Measurements from ENCODE around the gene NDUFAF5. TPM values are rescaled to one million over a fixed set of nuclear protein-coding genes. Genes with fewer than 3 reads are reported as not detected.
A peak's percentile ranks its signal among the peaks of the same experiment; 100 is the strongest.

NDUFAF5 gene
- total and polyA plus RNA-seq, 9 donors, result 5.0 to 23.4 (median 16.8) TPM

- DNase-seq, result peak in 1 of 5 donors; percentile 18
- H3K9me3 ChIP-seq, result no peaks in the 10 kb centered on the region
- WGBS, 3 donors, result 6 to 10% (median 7%) methylated on average over 5 of the region's 5 CpGs
- intact Hi-C loops (cut with DNase I), result no loop called here
- no peak overlapping the region for H3K4me3 ChIP-seq
- H3K27me3 ChIP-seq, result no peaks in the 10 kb centered on the region
- TF ChIP-seq CTCF (IDR thresholded peaks at IDR 0.05), result no peak
- no peak for TF ChIP-seq EP300 (IDR thresholded peaks at IDR 0.05)
- no peaks in the 10 kb centered on the region for H3K36me3 ChIP-seq
- H3K27ac ChIP-seq, result no peak overlapping the region
- peaks cover 6% of the 10 kb centered on the region for H3K4me1 ChIP-seq (ENCODE audit: insufficient read depth)
These were observed 81.0 kb downstream of the NDUFAF5 start for GRCh38 chr20:13865791-13866351.

- Histone ChIP-seq H3K4me1 (ENCODE audit: insufficient read depth) (peaks cover 6% of the 10 kb centered on the region), H3K9me3 (no peaks in the 10 kb centered on the region), H3K36me3 (no peaks in the 10 kb centered on the region), H3K4me3 (no peak overlapping the region), H3K27ac (no peak overlapping the region), H3K27me3 (no peaks in the 10 kb centered on the region)
- no peak for TF ChIP-seq EP300 (IDR thresholded peaks at IDR 0.05)
- no peak for TF ChIP-seq CTCF (IDR thresholded peaks at IDR 0.05)
- no peak for TF ChIP-seq POLR2A (IDR thresholded peaks at IDR 0.05)
- DNase-seq, result no peak
- intact Hi-C loops (cut with DNase I), result no loop called here
- 62 to 74% (median 66%) methylated on average over 4 of the region's 4 CpGs for WGBS, 3 donors
These were observed 83.5 kb downstream of the NDUFAF5 start for GRCh38 chr20:13868331-13868730.

- WGBS, 3 donors, result 61 to 63% (median 62%) methylated on average over 4 of the region's 4 CpGs
- Histone ChIP-seq H3K27ac (no peak overlapping the region), H3K4me3 (no peak overlapping the region), H3K4me1 (ENCODE audit: insufficient read depth) (peaks cover 10% of the 10 kb centered on the region), H3K9me3 (no peaks in the 10 kb centered on the region), H3K27me3 (no peaks in the 10 kb centered on the region), H3K36me3 (no peaks in the 10 kb centered on the region)
- no peak for DNase-seq
- TF ChIP-seq CTCF (IDR thresholded peaks at IDR 0.05) (no peak), POLR2A (IDR thresholded peaks at IDR 0.05) (no peak), EP300 (IDR thresholded peaks at IDR 0.05) (no peak)
- intact Hi-C loops (cut with DNase I), result no loop called here
These were observed 85.4 kb downstream of the NDUFAF5 start for GRCh38 chr20:13870170-13870748.

Other genes starting within 250 kb of the NDUFAF5 start
- 10 to 100 TPM; 11.6 to 16.5 (median 14.8) TPM for gene TASP1, start 146.1 kb upstream of the NDUFAF5 start, total RNA-seq
- 10 to 100 TPM in 1 of 2 donors, 1 to 10 TPM in 1; 6.4 to 10.1 TPM for gene TASP1, start 146.1 kb upstream of the NDUFAF5 start, polyA plus RNA-seq
- 10 to 100 TPM; 10.3 to 17.5 (median 15.9) TPM for gene ESF1, start 109 bp upstream of the NDUFAF5 start, total RNA-seq
- 10 to 100 TPM in 1 of 2 donors, 1 to 10 TPM in 1; 9.3 to 11.7 TPM for gene ESF1, start 109 bp upstream of the NDUFAF5 start, polyA plus RNA-seq
- gene SEL1L2, start 205.6 kb downstream of the NDUFAF5 start, total RNA-seq, result 1 to 10 TPM in 2 of 7 donors, under 1 TPM in 2, not detected in 3; 0.73 to 9.2 (median 2.8) TPM
- gene SEL1L2, start 205.6 kb downstream of the NDUFAF5 start, polyA plus RNA-seq, result 1 to 10 TPM; 2.8 to 9.3 TPM
- gene MACROD2, start 210.5 kb downstream of the NDUFAF5 start, total RNA-seq, result 10 to 100 TPM in 2 of 7 donors, 1 to 10 TPM in 5; 4.9 to 25.5 (median 7.8) TPM
- 1 to 10 TPM; 3.7 to 8.4 TPM for gene MACROD2, start 210.5 kb downstream of the NDUFAF5 start, polyA plus RNA-seq

Data from ovary (tissue), 9 donors.